HepG2 (cell line): ENCODE results near the gene CDHR3. TPM values are rescaled to one million over a fixed set of nuclear protein-coding genes. Genes with fewer than 3 reads are reported as not detected.

Source experiments
- AFF4 ChIP-seq: sonication (generic); formaldehyde crosslinking; IDR thresholded peaks from 2 replicates; pipeline ENCODE4 v1.4.0; 2020; ENCODE audit warnings: missing genetic modification reagents
- ARID2 ChIP-seq: sonication (generic); formaldehyde crosslinking; IDR thresholded peaks from 2 replicates; pipeline ENCODE4 v1.8.1; 2022; ENCODE audit warnings: mild to moderate bottlenecking, missing genetic modification reagents, borderline replicate concordance
- GABPB1 ChIP-seq: IDR thresholded peaks from 2 replicates; pipeline ENCODE4 v1.6.1; 2016; ENCODE audit warnings: mild to moderate bottlenecking, missing genetic modification reagents, moderate library complexity, missing compliant biosample characterization
- HIC2 ChIP-seq: sonication (generic); formaldehyde crosslinking; IDR thresholded peaks from 2 replicates; pipeline ENCODE4 v1.9.0; 2022; ENCODE audit warnings: low read depth, missing genetic modification reagents
- KDM2A ChIP-seq: sonication (generic); formaldehyde crosslinking; IDR thresholded peaks from 2 replicates; pipeline ENCODE4 v1.4.0; 2020; ENCODE audit warnings: low read depth, missing genetic modification reagents, borderline replicate concordance
- LBX2 ChIP-seq: sonication (generic); formaldehyde crosslinking; IDR thresholded peaks from 2 replicates; pipeline ENCODE4 v1.5.0; 2020; ENCODE audit warnings: missing genetic modification reagents, mild to moderate bottlenecking, borderline replicate concordance
- PHF5A ChIP-seq: IDR thresholded peaks from one replicate; pipeline ENCODE4 v1.6.1; 2018; ENCODE audit warnings: low read depth, missing genetic modification reagents; ENCODE audit not compliant: unreplicated experiment
- SP4 ChIP-seq: sonication (generic); formaldehyde crosslinking; IDR thresholded peaks from 2 replicates; pipeline ENCODE4 v1.8.1; 2023; ENCODE audit warnings: mild to moderate bottlenecking, missing genetic modification reagents
- TAF1 ChIP-seq: sonication (generic); formaldehyde crosslinking; IDR thresholded peaks from 2 replicates; pipeline ENCODE4 v1.4.0; 2020; ENCODE audit warnings: missing genetic modification reagents
- THAP8 ChIP-seq: sonication (generic); formaldehyde crosslinking; IDR thresholded peaks from 2 replicates; pipeline ENCODE4 v1.5.1; 2020; ENCODE audit warnings: missing genetic modification reagents, mild to moderate bottlenecking, borderline replicate concordance
- ZBTB38 ChIP-seq: sonication (generic); formaldehyde crosslinking; IDR thresholded peaks from 2 replicates; pipeline ENCODE4 v1.5.1; 2020; ENCODE audit warnings: mild to moderate bottlenecking, missing genetic modification reagents
- ZFP91 ChIP-seq: sonication (generic); formaldehyde crosslinking; IDR thresholded peaks from 2 replicates; pipeline ENCODE4 v1.9.0; 2022; ENCODE audit warnings: missing genetic modification reagents, mild to moderate bottlenecking, borderline replicate concordance
- ZNF24 ChIP-seq: fragments of 450-650 bp; IDR thresholded peaks from 2 replicates; pipeline ENCODE4 v1.6.1; 2017; ENCODE audit warnings: antibody characterized with exemption, mild to moderate bottlenecking
- ZNF414 ChIP-seq: sonication (generic); formaldehyde crosslinking; IDR thresholded peaks from 2 replicates; pipeline ENCODE4 v1.5.0; 2020; ENCODE audit warnings: missing genetic modification reagents
- ZNF468 ChIP-seq: sonication (generic); formaldehyde crosslinking; IDR thresholded peaks from 2 replicates; pipeline ENCODE4 v1.8.0; 2022; ENCODE audit warnings: mild to moderate bottlenecking, moderate library complexity, missing genetic modification reagents
- ZNF550 ChIP-seq: sonication (generic); formaldehyde crosslinking; IDR thresholded peaks from 2 replicates; pipeline ENCODE4 v1.4.0; 2020; ENCODE audit warnings: mild to moderate bottlenecking, missing genetic modification reagents, borderline replicate concordance
- ZNF564 ChIP-seq: sonication (generic); formaldehyde crosslinking; IDR thresholded peaks from 2 replicates; pipeline ENCODE4 v1.8.1; 2023; ENCODE audit warnings: mild to moderate bottlenecking, missing genetic modification reagents
- ZNF670 ChIP-seq: sonication (generic); formaldehyde crosslinking; IDR thresholded peaks from 2 replicates; pipeline ENCODE4 v1.8.0; 2022; ENCODE audit warnings: mild to moderate bottlenecking, missing genetic modification reagents, borderline replicate concordance
- ZNF788 ChIP-seq: sonication (generic); formaldehyde crosslinking; IDR thresholded peaks from 2 replicates; pipeline ENCODE4 v1.5.0; 2020; ENCODE audit warnings: mild to moderate bottlenecking, missing genetic modification reagents, borderline replicate concordance
- ZNF792 ChIP-seq: IDR thresholded peaks from 2 replicates; pipeline ENCODE4 v1.6.1; 2016
- ZNF891 ChIP-seq: sonication (generic); formaldehyde crosslinking; IDR thresholded peaks from 2 replicates; pipeline ENCODE4 v1.5.0; 2020; ENCODE audit warnings: mild to moderate bottlenecking, missing genetic modification reagents
- polyA plus RNA-seq, 8 experiments: library from polyadenylated mRNA; depleted of rRNA in 3 of 8; stranded (reverse) in 7 of 8; unstranded in 1 of 8; fragments of >200 nt; fragmentation: Illumina TruSeq in 4 of 8; extraction: Trizol in 4 of 8; gene quantifications; 2 replicates each; pipeline versions ENCODE4 v1.2.1 to v1.2.3, GENCODE V29; 2011 to 2016; ENCODE audit warnings: low read depth in 4 of 8, missing spikeins in 1 of 8, mixed read lengths in 1 of 8; ENCODE audit not compliant: insufficient read depth in 1 of 8
- total RNA-seq, 5 experiments: library from RNA; depleted of rRNA; stranded (reverse); fragments of >200 nt; fragmentation: Illumina TruSeq; extraction: Trizol; gene quantifications; 2 replicates each; pipeline ENCODE4 v1.2.3, GENCODE V29; 2016; ENCODE audit warnings: low read depth in 1 of 5

The CDHR3 gene
- total and polyA plus RNA-seq, 2 of the 13 experiments (the other 11 are each of a cell fraction or from before 2014, with no cell fraction given) = 6.5 to 11.8 TPM

GRCh38 chr7:106071999-106072714 lies 109.1 kb downstream of the CDHR3 start (continued):
- no peak for TF ChIP-seq ZBTB38 (CRISPR knock-in tag)
- TF ChIP-seq PHF5A (CRISPR knock-in tag) = no peak
- no peak for TF ChIP-seq KDM2A (CRISPR knock-in tag)
- TF ChIP-seq TAF1 (CRISPR knock-in tag) = no peak
- TF ChIP-seq ZNF24 = no peak
- no peak for TF ChIP-seq ZNF550
- no peak for TF ChIP-seq ZFP91 (CRISPR knock-in tag)
- no peak for TF ChIP-seq ZNF468 (CRISPR knock-in tag)
- TF ChIP-seq GABPB1 (CRISPR knock-in tag) = no peak
- no peak for TF ChIP-seq AFF4 (CRISPR knock-in tag)
- TF ChIP-seq ARID2 (CRISPR knock-in tag) = no peak
- no peak for TF ChIP-seq THAP8 (CRISPR knock-in tag)
- no peak for TF ChIP-seq ZNF414 (CRISPR knock-in tag)
- 0 out of 2 replicates have a peak, but pooled peaks have one; percentile 35 for TF ChIP-seq ZNF670 (CRISPR knock-in tag)
- no peak for TF ChIP-seq ZNF788
- TF ChIP-seq LBX2 (CRISPR knock-in tag) = no peak
- TF ChIP-seq ZNF792 (CRISPR knock-in tag) = no peak
- no peak for TF ChIP-seq HIC2 (CRISPR knock-in tag)
- 0 out of 2 replicates have a peak, but pooled peaks have one; percentile 29 for TF ChIP-seq SP4 (CRISPR knock-in tag)
- no peak for TF ChIP-seq ZNF564 (CRISPR knock-in tag)
- TF ChIP-seq ZNF891 = no peak
